Stomach (tissue), 9 donors: ENCODE data around the gene EIPR1. TPM values are rescaled to one million over a fixed set of nuclear protein-coding genes. Genes with fewer than 3 reads are reported as not detected.

Experiments
- DNase-seq, 2 donors: peaks; one replicate each; pipeline versions ENCODE4 v3.0.0 to v3.0.0-alpha.2; 2013 to 2019
- H3K27ac ChIP-seq, 5 donors: fragments of 200-600 bp in 4 of 5; sonication (generic) in 4 of 5; one replicate each; pipeline ENCODE4 v1.5.1; 2013 to 2019; ENCODE audit warnings: mild to moderate bottlenecking in 1 of 5, moderate library complexity in 1 of 5
- H3K27me3 ChIP-seq, 3 donors: fragments of 200-600 bp; sonication (generic); one replicate each; pipeline ENCODE4 v1.5.1; 2017 to 2019; ENCODE audit warnings: mixed run types in 1 of 3
- H3K36me3 ChIP-seq, 4 donors: fragments of 200-600 bp; sonication (generic); 1 replicate in 3 of 4; 2 replicates in 1 of 4; pipeline ENCODE4 v1.5.1; 2016 to 2019
- H3K4me1 ChIP-seq, 4 donors: fragments of 200-600 bp; sonication (generic); one replicate each; pipeline ENCODE4 v1.5.1; 2016 to 2019
- H3K4me3 ChIP-seq, 4 donors: fragments of 200-600 bp; sonication (generic) in 3 of 4; one replicate each; pipeline ENCODE4 v1.5.1; 2016 to 2019; ENCODE audit warnings: mild to moderate bottlenecking in 1 of 4
- H3K9me3 ChIP-seq, 4 donors: fragments of 200-600 bp; sonication (generic); one replicate each; pipeline ENCODE4 v1.5.1; 2016 to 2019
- EP300 ChIP-seq: sonication (generic); formaldehyde crosslinking; IDR thresholded peaks from one replicate; pipeline ENCODE4 v1.6.1; 2017; ENCODE audit warnings: antibody characterized with exemption
- POLR2A ChIP-seq, 4 donors: fragments of 450-650 bp; IDR thresholded peaks; one replicate each; pipeline ENCODE4 v1.6.1; 2016; ENCODE audit warnings: antibody characterized with exemption in 4 of 4, control low read depth in 2 of 4, mild to moderate bottlenecking in 1 of 4, moderate library complexity in 1 of 4
- POLR2AphosphoS5 ChIP-seq, 3 donors: sonication (generic); formaldehyde crosslinking; IDR thresholded peaks; one replicate each; pipeline ENCODE4 v1.6.1; 2016; ENCODE audit warnings: antibody characterized with exemption in 3 of 3
- WGBS, 5 donors: extraction: QIAGEN DNeasy Blood & Tissue Kit in 3 of 5; methylation state at CpG; one replicate each; pipeline versions ENCODE4 v1.1.5 to v1.1.7; 2013 to 2018; 5-methylcytosine and 5-hydroxymethylcytosine counted together
- intact Hi-C: fragments of 100-400 bp; cut with DNase I; formaldehyde crosslinking; loops from one replicate; pipeline ENCODE4 v1.15.1; 2023; ENCODE audit warnings: low total_unique reads
- polyA plus RNA-seq, 3 donors: library from polyadenylated mRNA; stranded (reverse); fragments of 200-250 nt; gene quantifications; one replicate each; pipeline ENCODE4 v1.2.3, GENCODE V29; 2013
- total RNA-seq, 5 donors: library from RNA; depleted of rRNA; stranded (reverse); fragments of >200 nt; gene quantifications; one replicate each; pipeline versions ENCODE4 v1.1.0 to v1.2.3, GENCODE V29; 2014 to 2016
- TF ChIP-seq, protein P1 (sequence below), 7 experiments: fragments of 450-650 bp in 4 of 7; fragments of 200-600 bp in 3 of 7; sonication (generic) in 3 of 7; IDR thresholded peaks; one replicate each; pipeline ENCODE4 v1.5.1; 2016 to 2019; ENCODE audit warnings: antibody characterized with exemption in 7 of 7, control low read depth in 2 of 7, mild to moderate bottlenecking in 1 of 7
- donor health status: healthy with polysubstance abuse.
- donor health status: Bipolar disorder and iron deficiency.
- donor health status: healthy.

Gene EIPR1
- total and polyA plus RNA-seq, 8 donors, result 1.2 to 39.4 (median 12.7) TPM

DNA sequence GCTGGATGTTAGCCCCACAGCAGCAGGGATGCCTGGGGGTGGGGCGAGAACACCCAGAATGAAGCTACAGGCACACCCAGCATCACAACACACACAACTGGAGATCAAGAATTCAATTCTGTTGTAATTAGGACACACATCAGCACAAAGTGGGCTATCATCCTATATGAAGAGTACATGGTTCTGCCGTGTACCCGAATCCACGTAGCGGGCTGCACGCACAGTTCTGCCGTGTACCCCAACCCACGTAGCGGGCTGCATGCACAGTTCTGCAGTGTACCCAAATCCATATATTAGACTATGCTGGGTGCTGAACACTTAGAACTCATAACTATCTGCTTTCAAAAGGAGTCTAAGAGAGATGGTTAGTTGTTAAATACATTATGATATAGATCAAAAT lies 86.5 kb downstream of the EIPR1 start:
- TF ChIP-seq POLR2A (IDR thresholded peaks at IDR 0.05) (no peak), POLR2AphosphoS5 (IDR thresholded peaks at IDR 0.05) (no peak), EP300 (no peak)
- TF ChIP-seq, protein P1, sequence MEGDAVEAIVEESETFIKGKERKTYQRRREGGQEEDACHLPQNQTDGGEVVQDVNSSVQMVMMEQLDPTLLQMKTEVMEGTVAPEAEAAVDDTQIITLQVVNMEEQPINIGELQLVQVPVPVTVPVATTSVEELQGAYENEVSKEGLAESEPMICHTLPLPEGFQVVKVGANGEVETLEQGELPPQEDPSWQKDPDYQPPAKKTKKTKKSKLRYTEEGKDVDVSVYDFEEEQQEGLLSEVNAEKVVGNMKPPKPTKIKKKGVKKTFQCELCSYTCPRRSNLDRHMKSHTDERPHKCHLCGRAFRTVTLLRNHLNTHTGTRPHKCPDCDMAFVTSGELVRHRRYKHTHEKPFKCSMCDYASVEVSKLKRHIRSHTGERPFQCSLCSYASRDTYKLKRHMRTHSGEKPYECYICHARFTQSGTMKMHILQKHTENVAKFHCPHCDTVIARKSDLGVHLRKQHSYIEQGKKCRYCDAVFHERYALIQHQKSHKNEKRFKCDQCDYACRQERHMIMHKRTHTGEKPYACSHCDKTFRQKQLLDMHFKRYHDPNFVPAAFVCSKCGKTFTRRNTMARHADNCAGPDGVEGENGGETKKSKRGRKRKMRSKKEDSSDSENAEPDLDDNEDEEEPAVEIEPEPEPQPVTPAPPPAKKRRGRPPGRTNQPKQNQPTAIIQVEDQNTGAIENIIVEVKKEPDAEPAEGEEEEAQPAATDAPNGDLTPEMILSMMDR (IDR thresholded peaks at IDR 0.05), result no peak
- Histone ChIP-seq H3K4me3 (no peak overlapping the region), H3K27me3 (no peaks in the 10 kb centered on the region), H3K27ac (no peak overlapping the region), H3K9me3 (no peaks in the 10 kb centered on the region), H3K4me1 (no peaks in the 10 kb centered on the region), H3K36me3 (no peaks in the 10 kb centered on the region)
- 95 to 99% (median 98%) methylated on average over 9 of the region's 9 CpGs for WGBS, 5 donors
- DNase-seq, result peak in 1 of 2 donors; percentile 5
- intact Hi-C loops, result no loop called here

DNA sequence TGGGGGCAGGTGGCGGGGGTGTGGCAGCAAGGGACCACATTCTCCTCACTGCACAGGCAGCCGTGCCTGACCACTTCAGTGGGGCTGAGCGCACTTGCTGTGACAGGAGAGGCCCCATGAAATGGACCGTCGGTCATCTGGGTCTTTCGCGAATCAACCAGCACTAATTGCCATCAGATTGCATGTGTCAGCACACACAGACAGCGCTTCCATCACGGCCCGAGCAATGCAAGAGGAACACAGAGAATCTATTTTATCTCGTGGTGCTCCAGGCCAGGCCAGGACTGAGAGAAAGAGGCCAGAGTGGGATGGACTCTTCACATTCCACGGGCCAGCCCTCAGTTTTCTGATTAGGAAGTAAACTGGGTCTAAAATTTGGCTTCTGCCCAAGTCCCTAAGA lies 87.0 kb downstream of the EIPR1 start:
- no peaks in the 10 kb centered on the region for H3K36me3 ChIP-seq
- DNase-seq, result peak in 1 of 2 donors; percentile 11
- no peaks in the 10 kb centered on the region for H3K4me1 ChIP-seq
- intact Hi-C loops, result no loop called here
- no peaks in the 10 kb centered on the region for H3K9me3 ChIP-seq
- no peaks in the 10 kb centered on the region for H3K27me3 ChIP-seq
- WGBS, 5 donors, result 86 to 93% (median 92%) methylated on average over 10 to 12 of the region's 12 CpGs
- no peak for TF ChIP-seq EP300
- TF ChIP-seq POLR2A (IDR thresholded peaks at IDR 0.05), result no peak
- TF ChIP-seq, protein P1 (IDR thresholded peaks at IDR 0.05), result no peak
- no peak for TF ChIP-seq POLR2AphosphoS5 (IDR thresholded peaks at IDR 0.05)
- H3K4me3 ChIP-seq, result no peak overlapping the region
- no peak overlapping the region for H3K27ac ChIP-seq

DNA sequence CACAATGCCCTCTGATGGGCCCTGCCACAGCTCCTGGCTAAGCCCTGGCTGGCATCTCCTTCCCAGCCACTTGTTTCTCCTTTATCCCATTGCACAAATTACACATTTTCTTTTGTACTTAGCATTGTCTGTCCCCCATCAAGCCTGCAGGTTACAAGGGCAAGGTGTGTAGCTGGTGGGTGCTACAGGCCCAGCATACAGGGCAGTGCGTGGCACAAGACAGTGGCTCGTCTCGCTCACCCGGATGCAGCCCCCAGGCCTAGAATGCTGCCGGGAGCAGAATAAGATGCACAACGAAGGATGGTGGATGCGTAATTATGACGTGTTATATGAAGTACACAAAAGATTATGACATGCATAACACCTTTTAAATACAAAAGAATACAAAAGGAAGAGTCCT lies 87.6 kb downstream of the EIPR1 start:
- no peak for TF ChIP-seq POLR2AphosphoS5 (IDR thresholded peaks at IDR 0.05)
- no peak for TF ChIP-seq POLR2A (IDR thresholded peaks at IDR 0.05)
- TF ChIP-seq, protein P1 (IDR thresholded peaks at IDR 0.05), result no peak
- TF ChIP-seq EP300, result no peak
- intact Hi-C loops, result no loop called here
- WGBS, 5 donors, result 96 to 100% (median 98%) methylated on average over 8 of the region's 8 CpGs
- Histone ChIP-seq H3K9me3 (no peaks in the 10 kb centered on the region), H3K4me3 (no peak overlapping the region), H3K36me3 (no peaks in the 10 kb centered on the region), H3K27ac (no peak overlapping the region), H3K4me1 (no peaks in the 10 kb centered on the region), H3K27me3 (no peaks in the 10 kb centered on the region)
- DNase-seq, result peak in 1 of 2 donors; percentile 10

DNA sequence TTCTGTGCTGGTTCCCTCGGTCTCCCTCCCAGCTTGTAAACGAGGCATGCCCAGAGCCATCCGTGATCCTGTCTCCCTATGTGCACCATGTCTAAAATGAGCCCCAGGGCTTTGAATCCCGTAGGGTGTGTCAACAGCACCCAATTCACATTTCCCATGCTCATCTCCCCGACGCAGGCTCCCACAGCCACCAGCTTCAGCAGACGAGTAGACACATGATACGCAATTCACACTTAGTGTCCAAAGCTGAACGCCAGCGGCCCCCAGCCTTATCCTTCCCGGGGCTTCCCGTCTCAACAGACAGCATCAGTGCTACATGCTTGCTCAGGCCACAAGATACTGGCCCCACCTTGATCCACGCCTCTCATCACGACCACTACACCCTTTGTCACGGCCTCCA lies 88.1 kb downstream of the EIPR1 start:
- H3K27me3 ChIP-seq, result no peaks in the 10 kb centered on the region
- TF ChIP-seq EP300 (no peak), POLR2AphosphoS5 (IDR thresholded peaks at IDR 0.05) (no peak), POLR2A (IDR thresholded peaks at IDR 0.05) (no peak)
- H3K4me1 ChIP-seq, result no peaks in the 10 kb centered on the region
- no peaks in the 10 kb centered on the region for H3K9me3 ChIP-seq
- H3K4me3 ChIP-seq, result no peak overlapping the region
- WGBS, 5 donors, result 96 to 99% (median 97%) methylated on average over 15 of the region's 15 CpGs
- H3K36me3 ChIP-seq, result no peaks in the 10 kb centered on the region
- intact Hi-C loops, result no loop called here
- DNase-seq, result peak in 1 of 2 donors; percentile 17
- no peak overlapping the region for H3K27ac ChIP-seq

DNA sequence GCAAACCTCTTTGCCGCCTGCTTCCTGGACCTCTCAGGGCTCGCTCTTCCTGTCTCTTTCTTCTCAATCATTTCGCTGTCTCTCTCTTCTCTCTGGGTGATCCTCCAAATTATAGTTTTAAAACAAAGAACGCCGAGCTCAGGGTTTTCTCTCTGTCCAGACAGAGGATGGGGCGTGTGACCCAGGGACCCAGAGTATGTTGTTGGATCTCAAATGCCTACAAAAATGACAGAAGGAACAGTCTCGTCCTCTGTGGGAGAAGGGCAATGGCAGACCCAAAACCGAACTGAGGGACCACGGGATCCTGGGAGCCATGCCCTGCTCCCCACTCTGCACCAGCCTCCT lies 88.5 kb downstream of the EIPR1 start:
- Histone ChIP-seq H3K9me3 (no peaks in the 10 kb centered on the region), H3K36me3 (no peaks in the 10 kb centered on the region)
- WGBS, 5 donors, result 89 to 97% (median 95%) methylated on average over 9 of the region's 9 CpGs

More for the DNA sequence above, 88.5 kb downstream of the EIPR1 start:
- H3K4me1 ChIP-seq, result no peaks in the 10 kb centered on the region
- intact Hi-C loops, result no loop called here
- H3K4me3 ChIP-seq, result no peak overlapping the region
- no peak for DNase-seq
- TF ChIP-seq POLR2AphosphoS5 (IDR thresholded peaks at IDR 0.05) (no peak), POLR2A (IDR thresholded peaks at IDR 0.05) (no peak)
- TF ChIP-seq, protein P1 (IDR thresholded peaks at IDR 0.05), result no peak
- H3K27ac ChIP-seq, result no peak overlapping the region
- H3K27me3 ChIP-seq, result no peaks in the 10 kb centered on the region
